ENCODE measurements around the gene TOR1B. TPM values are rescaled to one million over a fixed set of nuclear protein-coding genes. Genes with fewer than 3 reads are reported as not detected.
A peak's percentile ranks its signal among the peaks of the same experiment; 100 is the strongest.

Gene TOR1B
- total and polyA plus RNA-seq, 9 donors = 12.3 to 21.5 (median 15.0) TPM

GRCh38 chr9:129823935-129824601, 21.1 kb downstream of the TOR1B start, which contains the start of gene TOR1A:
TSS of gene TOR1A (minus strand) at chr9:129824136. CDS start at chr9:129824085, 51 bp downstream.
- Histone ChIP-seq H3K4me3 (ENCODE audit: low read length) (peak within 1 kb of the TSS; percentile 70), H3K36me3 (ENCODE audit: control insufficient read depth, insufficient read depth, low read length) (peaks cover 46% of the 10 kb centered on the region), H3K27ac (ENCODE audit: low read length) (no peak within 1 kb of the TSS), H3K27me3 (ENCODE audit: control insufficient read depth, insufficient read depth, low read length) (no peaks in the 10 kb centered on the region), H3K9me3 (replicated peaks; ENCODE audit: control insufficient read depth, low read depth, low read length) (no peaks in the 10 kb centered on the region), H3K4me1 (ENCODE audit: control insufficient read depth, insufficient read depth, low read length) (peaks cover 7% of the 10 kb centered on the region)
- under 1% methylated on average over 39 of the region's 47 CpGs for WGBS (ENCODE audit: insufficient coverage)
- DNase-seq = peak; percentile 97

- Histone ChIP-seq H3K9me3 (replicated peaks; ENCODE audit: control insufficient read depth, low read depth, low read length) (no peaks in the 10 kb centered on the region), H3K36me3 (ENCODE audit: control insufficient read depth, insufficient read depth, low read length) (peaks cover 47% of the 10 kb centered on the region)
- no CpG with 5 or more reads among the region's 6 CpGs for WGBS (ENCODE audit: insufficient coverage)
These were observed 23.4 kb downstream of the TOR1B start for GRCh38 chr9:129826344-129826743.

GRCh38 chr9:129826759-129827158, 23.8 kb downstream of the TOR1B start:
- H3K27me3 ChIP-seq (ENCODE audit: control insufficient read depth, insufficient read depth, low read length) = no peaks in the 10 kb centered on the region
- no CpG with 5 or more reads among the region's 1 CpG for WGBS (ENCODE audit: insufficient coverage)
- H3K4me3 ChIP-seq (ENCODE audit: low read length) = no peak overlapping the region
- peaks cover 47% of the 10 kb centered on the region for H3K36me3 ChIP-seq (ENCODE audit: control insufficient read depth, insufficient read depth, low read length)
- H3K27ac ChIP-seq (ENCODE audit: low read length) = no peak overlapping the region
- peaks cover 7% of the 10 kb centered on the region for H3K4me1 ChIP-seq (ENCODE audit: control insufficient read depth, insufficient read depth, low read length)
- H3K9me3 ChIP-seq (replicated peaks; ENCODE audit: control insufficient read depth, low read depth, low read length) = no peaks in the 10 kb centered on the region
- DNase-seq = no peak

More at GRCh38 chr9:129826344-129826743, 23.4 kb downstream of the TOR1B start:
- no peak overlapping the region for H3K27ac ChIP-seq (ENCODE audit: low read length)
- H3K4me1 ChIP-seq (ENCODE audit: control insufficient read depth, insufficient read depth, low read length) = peaks cover 7% of the 10 kb centered on the region
- no peak for DNase-seq
- no peaks in the 10 kb centered on the region for H3K27me3 ChIP-seq (ENCODE audit: control insufficient read depth, insufficient read depth, low read length)
- no peak overlapping the region for H3K4me3 ChIP-seq (ENCODE audit: low read length)

- no peaks in the 10 kb centered on the region for H3K9me3 ChIP-seq (replicated peaks; ENCODE audit: control insufficient read depth, low read depth, low read length)
- H3K27me3 ChIP-seq (ENCODE audit: control insufficient read depth, insufficient read depth, low read length) = no peaks in the 10 kb centered on the region
- peaks cover 43% of the 10 kb centered on the region for H3K36me3 ChIP-seq (ENCODE audit: control insufficient read depth, insufficient read depth, low read length)
- H3K4me1 ChIP-seq (ENCODE audit: control insufficient read depth, insufficient read depth, low read length) = peaks cover 2% of the 10 kb centered on the region
- H3K27ac ChIP-seq (ENCODE audit: low read length) = no peak overlapping the region
- WGBS (ENCODE audit: insufficient coverage) = 83% methylated on average over 1 of the region's 9 CpGs
- DNase-seq = no peak
- no peak overlapping the region for H3K4me3 ChIP-seq (ENCODE audit: low read length)
These were observed 25.1 kb downstream of the TOR1B start for GRCh38 chr9:129828051-129828450.

GRCh38 chr9:129828969-129829368, 26.0 kb downstream of the TOR1B start:
- Histone ChIP-seq H3K4me1 (ENCODE audit: control insufficient read depth, insufficient read depth, low read length) (no peaks in the 10 kb centered on the region), H3K36me3 (ENCODE audit: control insufficient read depth, insufficient read depth, low read length) (peaks cover 48% of the 10 kb centered on the region), H3K27me3 (ENCODE audit: control insufficient read depth, insufficient read depth, low read length) (no peaks in the 10 kb centered on the region), H3K27ac (ENCODE audit: low read length) (no peak overlapping the region), H3K4me3 (ENCODE audit: low read length) (no peak overlapping the region), H3K9me3 (replicated peaks; ENCODE audit: control insufficient read depth, low read depth, low read length) (no peaks in the 10 kb centered on the region)
- WGBS (ENCODE audit: insufficient coverage) = 95% methylated on average over 10 of the region's 10 CpGs
- DNase-seq = no peak

GRCh38 chr9:129832982-129833381, 30.0 kb downstream of the TOR1B start:
- no peak overlapping the region for H3K27ac ChIP-seq (ENCODE audit: low read length)
- WGBS (ENCODE audit: insufficient coverage) = no CpG with 5 or more reads among the region's 1 CpG
- peaks cover 50% of the 10 kb centered on the region for H3K36me3 ChIP-seq (ENCODE audit: control insufficient read depth, insufficient read depth, low read length)
- no peak overlapping the region for H3K4me3 ChIP-seq (ENCODE audit: low read length)
- H3K9me3 ChIP-seq (replicated peaks; ENCODE audit: control insufficient read depth, low read depth, low read length) = no peaks in the 10 kb centered on the region
- DNase-seq = no peak
- H3K27me3 ChIP-seq (ENCODE audit: control insufficient read depth, insufficient read depth, low read length) = no peaks in the 10 kb centered on the region
- H3K4me1 ChIP-seq (ENCODE audit: control insufficient read depth, insufficient read depth, low read length) = peaks cover 12% of the 10 kb centered on the region

- H3K27ac ChIP-seq (ENCODE audit: low read length) = peak overlapping the region; percentile 75
- no peak for DNase-seq
- WGBS (ENCODE audit: insufficient coverage) = 2% methylated on average over 21 of the region's 32 CpGs
These were observed 31.6 kb downstream of the TOR1B start for GRCh38 chr9:129834489-129835127.

GRCh38 chr9:129835128-129835859, 32.3 kb downstream of the TOR1B start, which contains the start of the genes C9orf78 and USP20:
TSS of gene C9orf78 (minus strand) at chr9:129835275. CDS start at chr9:129835221, 54 bp downstream.
TSS of gene USP20 (plus strand) at chr9:129835458. CDS start at chr9:129852556, 17,098 bp downstream.
- peak; percentile 98 for DNase-seq
- H3K9me3 ChIP-seq (replicated peaks; ENCODE audit: control insufficient read depth, low read depth, low read length) = no peaks in the 10 kb centered on the region
- peak within 1 kb of the TSS; percentile 75 for H3K27ac ChIP-seq (ENCODE audit: low read length)
- peak within 1 kb of the TSS; percentile 84 for H3K4me3 ChIP-seq (ENCODE audit: low read length)
- H3K36me3 ChIP-seq (ENCODE audit: control insufficient read depth, insufficient read depth, low read length) = peaks cover 30% of the 10 kb centered on the region
- no peaks in the 10 kb centered on the region for H3K27me3 ChIP-seq (ENCODE audit: control insufficient read depth, insufficient read depth, low read length)
- WGBS (ENCODE audit: insufficient coverage) = under 1% methylated on average over 70 of the region's 81 CpGs
- H3K4me1 ChIP-seq (ENCODE audit: control insufficient read depth, insufficient read depth, low read length) = peaks cover 12% of the 10 kb centered on the region

More at GRCh38 chr9:129834489-129835127, 31.6 kb downstream of the TOR1B start:
- no peaks in the 10 kb centered on the region for H3K27me3 ChIP-seq (ENCODE audit: control insufficient read depth, insufficient read depth, low read length)
- peak overlapping the region; percentile 84 for H3K4me3 ChIP-seq (ENCODE audit: low read length)
- peaks cover 12% of the 10 kb centered on the region for H3K4me1 ChIP-seq (ENCODE audit: control insufficient read depth, insufficient read depth, low read length)
- H3K36me3 ChIP-seq (ENCODE audit: control insufficient read depth, insufficient read depth, low read length) = peaks cover 35% of the 10 kb centered on the region
- H3K9me3 ChIP-seq (replicated peaks; ENCODE audit: control insufficient read depth, low read depth, low read length) = no peaks in the 10 kb centered on the region

GRCh38 chr9:129835860-129836223, 32.9 kb downstream of the TOR1B start:
- peaks cover 24% of the 10 kb centered on the region for H3K36me3 ChIP-seq (ENCODE audit: control insufficient read depth, insufficient read depth, low read length)
- no peak for DNase-seq
- H3K27me3 ChIP-seq (ENCODE audit: control insufficient read depth, insufficient read depth, low read length) = no peaks in the 10 kb centered on the region
- peak overlapping the region; percentile 18 for H3K27ac ChIP-seq (ENCODE audit: low read length)
- WGBS (ENCODE audit: insufficient coverage) = 1% methylated on average over 11 of the region's 19 CpGs
- H3K4me1 ChIP-seq (ENCODE audit: control insufficient read depth, insufficient read depth, low read length) = peaks cover 12% of the 10 kb centered on the region
- H3K4me3 ChIP-seq (ENCODE audit: low read length) = peak overlapping the region; percentile 84
- H3K9me3 ChIP-seq (replicated peaks; ENCODE audit: control insufficient read depth, low read depth, low read length) = no peaks in the 10 kb centered on the region
